Right atrium auricular region (tissue), 2 donors: ENCODE data around the gene DCUN1D2. TPM values are rescaled to one million over a fixed set of nuclear protein-coding genes. Genes with fewer than 3 reads are reported as not detected.

Experiments used
- DNase-seq: peaks from one replicate; pipeline ENCODE4 v3.0.0-alpha.2; 2019; ENCODE audit warnings: low spot score
- H3K27ac ChIP-seq, 2 donors: fragments of 200-600 bp; sonication (generic); 1 replicate in 1 of 2; 2 replicates in 1 of 2; pipeline ENCODE4 v1.5.1; 2016 to 2019
- H3K27me3 ChIP-seq, 2 donors: fragments of 200-600 bp; sonication (generic); one replicate each; pipeline versions ENCODE4 v1.5.1 to v1.6.0; 2017 to 2019
- H3K36me3 ChIP-seq: fragments of 200-600 bp; sonication (generic); one replicate; pipeline ENCODE4 v1.5.1; 2016
- H3K4me1 ChIP-seq, 2 donors: fragments of 200-600 bp; sonication (generic); one replicate each; pipeline versions ENCODE4 v1.5.1 to v1.6.0; 2017 to 2019
- H3K4me3 ChIP-seq, 2 donors: fragments of 200-600 bp; sonication (generic); 1 replicate in 1 of 2; 2 replicates in 1 of 2; pipeline ENCODE4 v1.5.1; 2017 to 2019; ENCODE audit warnings: mild to moderate bottlenecking in 1 of 2, moderate library complexity in 1 of 2
- H3K9me3 ChIP-seq, 2 donors: fragments of 200-600 bp; sonication (generic); one replicate each; pipeline ENCODE4 v1.5.1; 2019
- CTCF ChIP-seq, 2 donors: fragments of 200-600 bp; sonication (generic); IDR thresholded peaks; one replicate each; pipeline ENCODE4 v1.5.1; 2019; ENCODE audit warnings: antibody characterized with exemption in 2 of 2
- total RNA-seq, 2 donors: library from RNA; depleted of rRNA; stranded (reverse); fragments of >200 nt; gene quantifications; one replicate each; pipeline ENCODE4 v1.1.0, GENCODE V29; 2016

Gene DCUN1D2
- total RNA-seq, 2 donors from 2014 or later, result 45.3 to 65.5 TPM

- TF ChIP-seq CTCF (IDR thresholded peaks at IDR 0.05), result no peak
- no peak for DNase-seq
- Histone ChIP-seq H3K27ac (no peak overlapping the region), H3K4me3 (no peak overlapping the region), H3K9me3 (no peaks in the 10 kb centered on the region), H3K27me3 (no peaks in the 10 kb centered on the region), H3K36me3 (peaks cover 5% of the 10 kb centered on the region), H3K4me1 (peaks cover 0 to 6% of the 10 kb centered on the region in 2 donors)
Measured at GRCh38 chr13:113537205-113537604, 46.7 kb upstream of the DCUN1D2 start.

GRCh38 chr13:113536461-113537110 lies 46.1 kb upstream of the DCUN1D2 start:
- peaks cover 6% of the 10 kb centered on the region for H3K36me3 ChIP-seq
- peaks cover 0 to 7% of the 10 kb centered on the region in 2 donors for H3K4me1 ChIP-seq
- H3K27me3 ChIP-seq, result no peaks in the 10 kb centered on the region
- TF ChIP-seq CTCF (IDR thresholded peaks at IDR 0.05), result no peak
- no peak overlapping the region for H3K27ac ChIP-seq
- no peak overlapping the region for H3K4me3 ChIP-seq
- H3K9me3 ChIP-seq, result no peaks in the 10 kb centered on the region
- DNase-seq, result no peak

GRCh38 chr13:113535381-113535781 lies 44.9 kb upstream of the DCUN1D2 start:
- no peak for TF ChIP-seq CTCF (IDR thresholded peaks at IDR 0.05)
- Histone ChIP-seq H3K27ac (no peak overlapping the region), H3K9me3 (no peaks in the 10 kb centered on the region), H3K4me1 (peaks cover 0 to 7% of the 10 kb centered on the region in 2 donors), H3K36me3 (peaks cover 16% of the 10 kb centered on the region), H3K4me3 (no peak overlapping the region), H3K27me3 (no peaks in the 10 kb centered on the region)
- no peak for DNase-seq

GRCh38 chr13:113534236-113534860 lies 43.8 kb upstream of the DCUN1D2 start:
- no peak overlapping the region for H3K4me3 ChIP-seq
- no peak overlapping the region for H3K27ac ChIP-seq
- peaks cover 19% of the 10 kb centered on the region for H3K36me3 ChIP-seq
- no peak for TF ChIP-seq CTCF (IDR thresholded peaks at IDR 0.05)
- no peaks in the 10 kb centered on the region for H3K27me3 ChIP-seq
- DNase-seq, result no peak
- no peaks in the 10 kb centered on the region for H3K9me3 ChIP-seq
- peaks cover 0 to 4% of the 10 kb centered on the region in 2 donors for H3K4me1 ChIP-seq

- H3K27ac ChIP-seq, result peak overlapping the region in 1 of 2 donors; percentile 24
- no peaks in the 10 kb centered on the region for H3K9me3 ChIP-seq
- TF ChIP-seq CTCF (IDR thresholded peaks at IDR 0.05), result no peak
- H3K27me3 ChIP-seq, result no peaks in the 10 kb centered on the region
- H3K4me1 ChIP-seq, result peaks cover 0 to 4% of the 10 kb centered on the region in 2 donors
- no peak overlapping the region for H3K4me3 ChIP-seq
- H3K36me3 ChIP-seq, result peaks cover 21% of the 10 kb centered on the region
- DNase-seq, result no peak
Measured at GRCh38 chr13:113533161-113533840, 42.8 kb upstream of the DCUN1D2 start.
